Measurements from ENCODE around the gene CBLC.

CBLC gene

GRCh38 chr19:44796701-44797115, 19.0 kb downstream of the CBLC start:
- ChIA-PET POLR2A (interaction anchor here (1.0 kb wide), 1 partner anchor 108 kb away, joined by 3 read pairs; no protein-coding TSS in a partner anchor), CTCF (interaction anchor here (2.2 to 6.2 kb wide), 2 partner anchors 11 to 13 kb away, joined by 8 to 32 read pairs; no protein-coding TSS in a partner anchor)
- peak; percentile 18 to 30 (median 25) for DNase-seq
- Histone ChIP-seq H3K36me3 (ENCODE audit: control insufficient read depth in 4 of 4, insufficient read depth in 4 of 4, low read length in 3 of 4) (no peaks in the 10 kb centered on the region), H3K9me3 (ENCODE audit: control extremely low read depth in 1 of 5, control insufficient read depth in 4 of 5, insufficient read depth in 2 of 5, low read depth in 1 of 5, low read length in 4 of 5) (no peaks in the 10 kb centered on the region), H3K4me3 (ENCODE audit: control insufficient read depth in 1 of 7, extremely low read depth in 1 of 7, insufficient read depth in 4 of 7, low read depth in 2 of 7, low read length in 6 of 7) (peak overlapping the region in 3 of 7 experiments; percentile 19 to 49 (median 45)), H3K27me3 (replicated peaks in 2 of 5; ENCODE audit: control insufficient read depth in 4 of 5, insufficient read depth in 5 of 5, low read length in 4 of 5) (no peaks in the 10 kb centered on the region), H3K4me1 (ENCODE audit: control extremely low read depth in 1 of 4, control insufficient read depth in 4 of 4, insufficient read depth in 4 of 4, low read length in 3 of 4) (peaks cover 0 to 23% (median 18%) of the 10 kb centered on the region in 4 experiments), H3K27ac (ENCODE audit: insufficient read depth in 1 of 2, low read depth in 1 of 2, low read length in 2 of 2, poor library complexity in 1 of 2, severe bottlenecking in 2 of 2) (peak overlapping the region in 1 of 2 experiments; percentile 12)
- WGBS (ENCODE audit: insufficient coverage) = 5% methylated on average over 6 of the region's 12 CpGs

GRCh38 chr19:44799627-44800346, 22.1 kb downstream of the CBLC start:
- CTCF ChIA-PET = interaction anchor here (1.1 to 6.2 kb wide), 3 partner anchors 10 to 42 kb away, joined by 4 to 32 read pairs (median 5); no protein-coding TSS in a partner anchor
- 91% methylated on average over 4 of the region's 10 CpGs for WGBS (ENCODE audit: insufficient coverage)
- Histone ChIP-seq H3K27me3 (replicated peaks in 2 of 5; ENCODE audit: control insufficient read depth in 4 of 5, insufficient read depth in 5 of 5, low read length in 4 of 5) (no peaks in the 10 kb centered on the region), H3K27ac (ENCODE audit: insufficient read depth in 1 of 2, low read depth in 1 of 2, low read length in 2 of 2, poor library complexity in 1 of 2, severe bottlenecking in 2 of 2) (no peak overlapping the region), H3K36me3 (ENCODE audit: control insufficient read depth in 4 of 4, insufficient read depth in 4 of 4, low read length in 3 of 4) (no peaks in the 10 kb centered on the region), H3K4me1 (ENCODE audit: control extremely low read depth in 1 of 4, control insufficient read depth in 4 of 4, insufficient read depth in 4 of 4, low read length in 3 of 4) (peaks cover 0 to 23% (median 18%) of the 10 kb centered on the region in 4 experiments), H3K9me3 (ENCODE audit: control extremely low read depth in 1 of 5, control insufficient read depth in 4 of 5, insufficient read depth in 2 of 5, low read depth in 1 of 5, low read length in 4 of 5) (peaks cover 0 to 1% (median 0%) of the 10 kb centered on the region in 5 experiments), H3K4me3 (ENCODE audit: control insufficient read depth in 1 of 7, extremely low read depth in 1 of 7, insufficient read depth in 4 of 7, low read depth in 2 of 7, low read length in 6 of 7) (no peak overlapping the region)
- no peak for DNase-seq
- POLR2A ChIA-PET = interaction anchor here (1.7 kb wide), 1 partner anchor 45 kb away, joined by 8 read pairs; no protein-coding TSS in a partner anchor

GRCh38 chr19:44800461-44800860, 22.8 kb downstream of the CBLC start:
- H3K4me1 ChIP-seq (ENCODE audit: control extremely low read depth in 1 of 4, control insufficient read depth in 4 of 4, insufficient read depth in 4 of 4, low read length in 3 of 4) = peaks cover 0 to 23% (median 18%) of the 10 kb centered on the region in 4 experiments
- no peaks in the 10 kb centered on the region for H3K27me3 ChIP-seq (replicated peaks in 2 of 5; ENCODE audit: control insufficient read depth in 4 of 5, insufficient read depth in 5 of 5, low read length in 4 of 5)
- ChIA-PET POLR2A (no interaction called here), CTCF (no interaction called here)
- WGBS (ENCODE audit: insufficient coverage) = 0% methylated on average over 1 of the region's 3 CpGs
- H3K27ac ChIP-seq (ENCODE audit: insufficient read depth in 1 of 2, low read depth in 1 of 2, low read length in 2 of 2, poor library complexity in 1 of 2, severe bottlenecking in 2 of 2) = no peak overlapping the region
- no peak overlapping the region for H3K4me3 ChIP-seq (ENCODE audit: control insufficient read depth in 1 of 7, extremely low read depth in 1 of 7, insufficient read depth in 4 of 7, low read depth in 2 of 7, low read length in 6 of 7)
- peak; percentile 84 to 91 (median 88) for DNase-seq
- H3K36me3 ChIP-seq (ENCODE audit: control insufficient read depth in 4 of 4, insufficient read depth in 4 of 4, low read length in 3 of 4) = no peaks in the 10 kb centered on the region
- H3K9me3 ChIP-seq (ENCODE audit: control extremely low read depth in 1 of 5, control insufficient read depth in 4 of 5, insufficient read depth in 2 of 5, low read depth in 1 of 5, low read length in 4 of 5) = peaks cover 0 to 1% (median 0%) of the 10 kb centered on the region in 5 experiments

- POLR2A ChIA-PET = no interaction called here
- Histone ChIP-seq H3K36me3 (ENCODE audit: control insufficient read depth in 4 of 4, insufficient read depth in 4 of 4, low read length in 3 of 4) (no peaks in the 10 kb centered on the region), H3K9me3 (ENCODE audit: control extremely low read depth in 1 of 5, control insufficient read depth in 4 of 5, insufficient read depth in 2 of 5, low read depth in 1 of 5, low read length in 4 of 5) (peaks cover 0 to 1% (median 0%) of the 10 kb centered on the region in 5 experiments), H3K27me3 (replicated peaks in 2 of 5; ENCODE audit: control insufficient read depth in 4 of 5, insufficient read depth in 5 of 5, low read length in 4 of 5) (no peaks in the 10 kb centered on the region), H3K4me1 (ENCODE audit: control extremely low read depth in 1 of 4, control insufficient read depth in 4 of 4, insufficient read depth in 4 of 4, low read length in 3 of 4) (peaks cover 0 to 18% (median 15%) of the 10 kb centered on the region in 4 experiments), H3K4me3 (ENCODE audit: control insufficient read depth in 1 of 7, extremely low read depth in 1 of 7, insufficient read depth in 4 of 7, low read depth in 2 of 7, low read length in 6 of 7) (no peak overlapping the region), H3K27ac (ENCODE audit: insufficient read depth in 1 of 2, low read depth in 1 of 2, low read length in 2 of 2, poor library complexity in 1 of 2, severe bottlenecking in 2 of 2) (no peak overlapping the region)
- DNase-seq = peak in 2 of 3 donors; percentile 36 to 41
- WGBS (ENCODE audit: insufficient coverage) = 97% methylated on average over 9 of the region's 13 CpGs
- CTCF ChIA-PET = interaction anchor here (0.8 to 2.1 kb wide), 10 partner anchors 12 to 141 kb away, joined by 3 to 12 read pairs (median 4); no protein-coding TSS in a partner anchor
Observed at GRCh38 chr19:44803442-44804428, 26.0 kb downstream of the CBLC start.

- no peak overlapping the region for H3K4me3 ChIP-seq (ENCODE audit: control insufficient read depth in 1 of 7, extremely low read depth in 1 of 7, insufficient read depth in 4 of 7, low read depth in 2 of 7, low read length in 6 of 7)
- 97% methylated on average over 5 of the region's 7 CpGs for WGBS (ENCODE audit: insufficient coverage)
- no peak overlapping the region for H3K27ac ChIP-seq (ENCODE audit: insufficient read depth in 1 of 2, low read depth in 1 of 2, low read length in 2 of 2, poor library complexity in 1 of 2, severe bottlenecking in 2 of 2)
- DNase-seq = no peak
- ChIA-PET POLR2A (no interaction called here), CTCF (interaction anchor here (0.7 to 2.1 kb wide), 7 partner anchors 7 to 38 kb away, joined by 3 to 8 read pairs (median 4); no protein-coding TSS in a partner anchor)
- no peaks in the 10 kb centered on the region for H3K27me3 ChIP-seq (replicated peaks in 2 of 5; ENCODE audit: control insufficient read depth in 4 of 5, insufficient read depth in 5 of 5, low read length in 4 of 5)
- no peaks in the 10 kb centered on the region for H3K36me3 ChIP-seq (ENCODE audit: control insufficient read depth in 4 of 4, insufficient read depth in 4 of 4, low read length in 3 of 4)
- peaks cover 0 to 1% (median 0%) of the 10 kb centered on the region in 5 experiments for H3K9me3 ChIP-seq (ENCODE audit: control extremely low read depth in 1 of 5, control insufficient read depth in 4 of 5, insufficient read depth in 2 of 5, low read depth in 1 of 5, low read length in 4 of 5)
- peaks cover 0 to 19% (median 16%) of the 10 kb centered on the region in 4 experiments for H3K4me1 ChIP-seq (ENCODE audit: control extremely low read depth in 1 of 4, control insufficient read depth in 4 of 4, insufficient read depth in 4 of 4, low read length in 3 of 4)
Observed at GRCh38 chr19:44806291-44806690, 28.6 kb downstream of the CBLC start.

GRCh38 chr19:44807162-44807561, 29.5 kb downstream of the CBLC start:
- H3K4me3 ChIP-seq (ENCODE audit: control insufficient read depth in 1 of 7, extremely low read depth in 1 of 7, insufficient read depth in 4 of 7, low read depth in 2 of 7, low read length in 6 of 7) = no peak overlapping the region
- H3K9me3 ChIP-seq (ENCODE audit: control extremely low read depth in 1 of 5, control insufficient read depth in 4 of 5, insufficient read depth in 2 of 5, low read depth in 1 of 5, low read length in 4 of 5) = peaks cover 0 to 1% (median 0%) of the 10 kb centered on the region in 5 experiments
- no peaks in the 10 kb centered on the region for H3K27me3 ChIP-seq (replicated peaks in 2 of 5; ENCODE audit: control insufficient read depth in 4 of 5, insufficient read depth in 5 of 5, low read length in 4 of 5)
- 94% methylated on average over 2 of the region's 5 CpGs for WGBS (ENCODE audit: insufficient coverage)
- POLR2A ChIA-PET = no interaction called here
- no peaks in the 10 kb centered on the region for H3K36me3 ChIP-seq (ENCODE audit: control insufficient read depth in 4 of 4, insufficient read depth in 4 of 4, low read length in 3 of 4)
- H3K4me1 ChIP-seq (ENCODE audit: control extremely low read depth in 1 of 4, control insufficient read depth in 4 of 4, insufficient read depth in 4 of 4, low read length in 3 of 4) = peaks cover 0 to 19% (median 16%) of the 10 kb centered on the region in 4 experiments
- DNase-seq = no peak
- CTCF ChIA-PET = interaction anchor here (0.7 to 2.1 kb wide), 12 partner anchors 8 to 39 kb away, joined by 3 to 8 read pairs (median 4); partner anchors contain the start of gene NECTIN2
- no peak overlapping the region for H3K27ac ChIP-seq (ENCODE audit: insufficient read depth in 1 of 2, low read depth in 1 of 2, low read length in 2 of 2, poor library complexity in 1 of 2, severe bottlenecking in 2 of 2)

Measured in common myeloid progenitor, CD34-positive (primary cell).